ENCODE results near the gene HDAC6. TPM values are rescaled to one million over a fixed set of nuclear protein-coding genes. Genes with fewer than 3 reads are reported as not detected.

Gene HDAC6
- total and polyA plus RNA-seq, 2 of the 13 experiments (the other 11 are each of a cell fraction or from before 2014, with no cell fraction given): 80.4 to 93.6 TPM

GRCh38 chrX:48785186-48785539 is 16.7 kb upstream of the HDAC6 start:
- no peak overlapping the region for H3K9ac ChIP-seq (ENCODE audit: insufficient read depth, low read depth, low read length)
- ChIA-PET CTCF (ENCODE audit: low intra/inter-chr PET ratio, low total read pairs) (no interaction called here), POLR2A (no interaction called here)
- intact Hi-C loops (cut with micrococcal nuclease; ENCODE audit: unreplicated experiment): no loop called here
- FAIRE-seq: no peak
- H3K27me3 ChIP-seq (ENCODE audit: control insufficient read depth in 1 of 2, insufficient read depth in 2 of 2, low read length in 2 of 2): no peaks in the 10 kb centered on the region; a peak in 1 of 5 replicates
- DNase-seq (ENCODE audit: low spot score): no peak
- H4K20me1 ChIP-seq (ENCODE audit: insufficient read depth, low read length): no peaks in the 10 kb centered on the region
- WGBS (ENCODE audit: low lambda C conversion rate): no CpG with 5 or more reads among the region's 1 CpG
- H3K79me2 ChIP-seq (ENCODE audit: insufficient read depth, low read length): no peaks in the 10 kb centered on the region
- no peaks in the 10 kb centered on the region for H3K36me3 ChIP-seq (replicated peaks in 1 of 2; ENCODE audit: control insufficient read depth in 1 of 2, insufficient read depth in 2 of 2, low read length in 2 of 2)
- no peak for TF ChIP-seq ZNF597 (CRISPR knock-in tag; IDR thresholded peaks at IDR 0.05)
- no peak for TF ChIP-seq EEA1 (CRISPR knock-in tag; IDR thresholded peaks at IDR 0.05; ENCODE audit: borderline replicate concordance)
- no peak for TF ChIP-seq ZNF256 (CRISPR knock-in tag; conservative IDR thresholded peaks at IDR 0.05)
- no peak for TF ChIP-seq PAWR (CRISPR knock-in tag; IDR thresholded peaks at IDR 0.05; ENCODE audit: borderline replicate concordance)
- TF ChIP-seq MXI1 (IDR thresholded peaks at IDR 0.05; ENCODE audit: borderline replicate concordance, low read depth, low read length): no peak
- TF ChIP-seq ZBTB14 (CRISPR knock-in tag; IDR thresholded peaks at IDR 0.05): no peak
- no peak for TF ChIP-seq ZSCAN9 (CRISPR knock-in tag; IDR thresholded peaks at IDR 0.05; ENCODE audit: borderline replicate concordance)
- TF ChIP-seq ZFP90 (CRISPR knock-in tag; IDR thresholded peaks at IDR 0.05; ENCODE audit: borderline replicate concordance): no peak
- TF ChIP-seq KDM3A (CRISPR knock-in tag; IDR thresholded peaks at IDR 0.05; ENCODE audit: low read depth): no peak
- TF ChIP-seq KDM2A (CRISPR knock-in tag; IDR thresholded peaks at IDR 0.05; ENCODE audit: borderline replicate concordance, low read depth): no peak
- TF ChIP-seq SNRNP70 (IDR thresholded peaks at IDR 0.05; ENCODE audit: low read depth, low read length): no peak
- H2AFZ ChIP-seq (ENCODE audit: low read length): no peak overlapping the region
- no peak overlapping the region for H3K27ac ChIP-seq (ENCODE audit: extremely low read length, insufficient read depth, low read length)
- in situ Hi-C loops (cut with HindIII; ENCODE audit: extremely low pct_ligation_motif_present, low pct_unique_long_range_greater_than_20kb): no loop called here
- no peaks in the 10 kb centered on the region for H3K4me1 ChIP-seq (ENCODE audit: insufficient read depth, low read length)
- BruUV-seq (replicated peaks): no TSS peak
- H3K4me2 ChIP-seq (ENCODE audit: low read depth, low read length): no peak overlapping the region
- H3K4me3 ChIP-seq (replicated peaks in 1 of 3; ENCODE audit: insufficient read depth in 1 of 3, low read depth in 2 of 3, low read length in 3 of 3): no peak overlapping the region
- no peaks in the 10 kb centered on the region for H3K9me3 ChIP-seq (ENCODE audit: low read length)
- ATAC-seq: no peak

Measured in HepG2 (cell line).